ENCODE results near the gene TAS2R16.

TAS2R16 gene, protein sequence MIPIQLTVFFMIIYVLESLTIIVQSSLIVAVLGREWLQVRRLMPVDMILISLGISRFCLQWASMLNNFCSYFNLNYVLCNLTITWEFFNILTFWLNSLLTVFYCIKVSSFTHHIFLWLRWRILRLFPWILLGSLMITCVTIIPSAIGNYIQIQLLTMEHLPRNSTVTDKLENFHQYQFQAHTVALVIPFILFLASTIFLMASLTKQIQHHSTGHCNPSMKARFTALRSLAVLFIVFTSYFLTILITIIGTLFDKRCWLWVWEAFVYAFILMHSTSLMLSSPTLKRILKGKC

DNA sequence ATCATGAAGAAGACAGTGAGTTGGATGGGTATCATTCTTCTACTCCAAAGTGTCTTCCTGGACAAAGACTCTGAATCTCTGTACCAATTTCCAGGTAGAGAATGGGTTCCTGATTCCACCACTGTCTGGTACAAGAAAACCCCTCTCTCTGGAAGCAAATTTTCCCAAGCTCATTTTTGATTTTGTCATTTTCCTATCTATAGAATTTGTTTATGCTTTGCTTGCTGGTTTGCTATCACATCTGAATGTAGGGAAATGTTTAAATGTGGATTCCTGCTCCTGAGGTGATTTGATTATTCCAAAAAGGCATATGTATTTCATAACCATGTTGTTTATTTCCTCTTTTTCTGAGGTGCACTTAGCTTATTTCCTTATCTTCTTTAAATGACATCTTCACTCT is at the start of gene TAS2R16:
TAS2R16 (minus strand) TSS at position 101 of the 400 bp plus-strand sequence; CDS start at position 35, 66 bp downstream.
- H3K4me3 ChIP-seq (ENCODE audit: low read depth, low read length) = no peak within 1 kb of the TSS
- TF ChIP-seq, protein P1, sequence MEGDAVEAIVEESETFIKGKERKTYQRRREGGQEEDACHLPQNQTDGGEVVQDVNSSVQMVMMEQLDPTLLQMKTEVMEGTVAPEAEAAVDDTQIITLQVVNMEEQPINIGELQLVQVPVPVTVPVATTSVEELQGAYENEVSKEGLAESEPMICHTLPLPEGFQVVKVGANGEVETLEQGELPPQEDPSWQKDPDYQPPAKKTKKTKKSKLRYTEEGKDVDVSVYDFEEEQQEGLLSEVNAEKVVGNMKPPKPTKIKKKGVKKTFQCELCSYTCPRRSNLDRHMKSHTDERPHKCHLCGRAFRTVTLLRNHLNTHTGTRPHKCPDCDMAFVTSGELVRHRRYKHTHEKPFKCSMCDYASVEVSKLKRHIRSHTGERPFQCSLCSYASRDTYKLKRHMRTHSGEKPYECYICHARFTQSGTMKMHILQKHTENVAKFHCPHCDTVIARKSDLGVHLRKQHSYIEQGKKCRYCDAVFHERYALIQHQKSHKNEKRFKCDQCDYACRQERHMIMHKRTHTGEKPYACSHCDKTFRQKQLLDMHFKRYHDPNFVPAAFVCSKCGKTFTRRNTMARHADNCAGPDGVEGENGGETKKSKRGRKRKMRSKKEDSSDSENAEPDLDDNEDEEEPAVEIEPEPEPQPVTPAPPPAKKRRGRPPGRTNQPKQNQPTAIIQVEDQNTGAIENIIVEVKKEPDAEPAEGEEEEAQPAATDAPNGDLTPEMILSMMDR (IDR thresholded peaks at IDR 0.05; ENCODE audit: low read depth, low read length) = no peak
- H3K27me3 ChIP-seq (ENCODE audit: insufficient read depth, low read depth, severe bottlenecking) = no peaks in the 10 kb centered on the region
- DNase-seq = no peak
- H3K36me3 ChIP-seq = no peaks in the 10 kb centered on the region
- H3K27ac ChIP-seq = no peak within 1 kb of the TSS
- no peaks in the 10 kb centered on the region for H3K9me3 ChIP-seq (ENCODE audit: severe bottlenecking)

DNA sequence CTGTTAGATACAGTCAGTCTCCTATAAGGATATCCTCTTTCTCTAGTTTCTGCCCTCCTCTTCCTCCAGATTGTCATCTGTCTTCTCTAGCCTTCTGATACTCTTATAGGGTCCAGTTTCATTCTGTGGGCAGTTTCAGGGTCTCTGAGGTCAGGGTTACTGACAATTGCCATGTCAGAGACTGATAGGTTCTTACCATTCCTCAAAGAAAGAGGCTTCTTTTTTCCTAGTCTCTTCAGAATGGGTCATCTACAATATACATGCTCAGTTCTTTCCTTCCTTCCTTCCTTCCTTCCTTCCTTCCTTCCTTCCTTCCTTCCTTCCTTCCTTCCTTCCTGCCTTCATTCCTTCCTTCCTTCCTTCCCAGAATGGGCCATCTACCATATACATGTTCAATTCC is 48.1 kb upstream of the TAS2R16 start:
- H3K36me3 ChIP-seq = no peaks in the 10 kb centered on the region
- TF ChIP-seq, protein P1 (IDR thresholded peaks at IDR 0.05; ENCODE audit: low read depth, low read length) = no peak
- no peak overlapping the region for H3K27ac ChIP-seq
- no peaks in the 10 kb centered on the region for H3K27me3 ChIP-seq (ENCODE audit: insufficient read depth, low read depth, severe bottlenecking)
- H3K4me3 ChIP-seq (ENCODE audit: low read depth, low read length) = no peak overlapping the region
- no peak for DNase-seq
- H3K9me3 ChIP-seq (ENCODE audit: severe bottlenecking) = no peaks in the 10 kb centered on the region

DNA sequence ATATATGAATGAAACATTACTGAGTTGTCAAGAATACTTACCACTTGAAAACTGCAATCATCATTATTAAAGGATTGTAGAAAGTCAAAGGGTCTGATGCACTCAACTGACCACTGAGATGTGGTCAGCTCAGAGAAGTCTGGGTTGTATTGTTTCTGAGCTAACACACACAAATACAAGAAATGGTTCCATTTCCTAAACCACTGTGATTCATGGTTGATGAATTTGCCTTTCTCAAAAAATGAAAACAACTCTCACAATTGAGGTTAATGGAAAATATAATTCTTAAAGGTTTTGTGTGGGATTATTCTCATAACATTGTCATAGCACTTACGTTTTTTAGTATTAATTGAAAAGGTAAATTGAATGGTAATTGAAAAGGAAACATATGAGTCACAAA is 45.6 kb upstream of the TAS2R16 start:
- TF ChIP-seq, protein P1 (IDR thresholded peaks at IDR 0.05; ENCODE audit: low read depth, low read length) = no peak
- Histone ChIP-seq H3K9me3 (ENCODE audit: severe bottlenecking) (no peaks in the 10 kb centered on the region), H3K27ac (no peak overlapping the region), H3K27me3 (ENCODE audit: insufficient read depth, low read depth, severe bottlenecking) (no peaks in the 10 kb centered on the region), H3K36me3 (no peaks in the 10 kb centered on the region), H3K4me3 (ENCODE audit: low read depth, low read length) (no peak overlapping the region)
- no peak for DNase-seq

DNA sequence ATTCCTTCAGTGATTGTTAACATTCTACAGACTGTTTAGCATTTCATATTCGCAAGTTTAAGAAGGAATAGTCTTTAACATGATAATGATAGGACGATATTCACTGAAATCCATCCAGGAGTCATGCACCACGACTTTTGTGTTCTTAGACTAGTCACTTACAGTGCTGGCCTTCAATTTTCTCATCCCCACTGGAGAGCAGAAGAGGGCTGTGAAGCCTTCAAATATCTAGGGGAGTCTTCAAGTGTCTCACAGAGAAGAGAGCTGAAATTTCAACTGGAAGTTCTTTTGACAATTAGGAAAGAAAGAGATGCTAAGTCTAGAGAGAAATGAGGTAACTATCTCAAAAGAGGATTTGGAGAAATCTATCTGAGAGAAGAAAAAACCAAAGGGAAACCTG is 43.8 kb upstream of the TAS2R16 start:
- Histone ChIP-seq H3K27ac (no peak overlapping the region), H3K36me3 (no peaks in the 10 kb centered on the region), H3K27me3 (ENCODE audit: insufficient read depth, low read depth, severe bottlenecking) (no peaks in the 10 kb centered on the region), H3K9me3 (ENCODE audit: severe bottlenecking) (no peaks in the 10 kb centered on the region), H3K4me3 (ENCODE audit: low read depth, low read length) (no peak overlapping the region)
- no peak for DNase-seq
- TF ChIP-seq, protein P1 (IDR thresholded peaks at IDR 0.05; ENCODE audit: low read depth, low read length) = no peak

DNA sequence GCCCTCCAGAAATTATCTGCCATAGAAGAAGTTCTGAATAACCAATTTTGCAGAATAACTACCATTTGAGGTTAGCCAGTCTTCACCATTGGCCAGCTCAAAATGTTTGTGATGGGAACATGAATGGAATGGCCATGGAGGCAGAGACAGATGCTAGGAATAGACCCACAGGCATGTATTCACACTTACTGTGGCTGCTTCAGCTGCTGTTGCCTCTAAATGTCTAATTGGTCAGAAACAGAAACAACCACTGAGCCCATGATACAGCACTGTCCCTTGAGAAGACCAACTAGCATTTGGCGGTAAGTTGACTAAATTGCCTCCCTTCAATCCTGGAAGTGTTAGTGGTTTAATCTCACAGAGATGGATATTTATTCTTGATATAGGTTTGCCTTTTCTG is 38.6 kb upstream of the TAS2R16 start:
- no peaks in the 10 kb centered on the region for H3K27me3 ChIP-seq (ENCODE audit: insufficient read depth, low read depth, severe bottlenecking)
- no peak overlapping the region for H3K27ac ChIP-seq
- TF ChIP-seq, protein P1 (IDR thresholded peaks at IDR 0.05; ENCODE audit: low read depth, low read length) = no peak
- H3K36me3 ChIP-seq = no peaks in the 10 kb centered on the region
- no peak for DNase-seq
- H3K4me3 ChIP-seq (ENCODE audit: low read depth, low read length) = no peak overlapping the region
- H3K9me3 ChIP-seq (ENCODE audit: severe bottlenecking) = no peaks in the 10 kb centered on the region

DNA sequence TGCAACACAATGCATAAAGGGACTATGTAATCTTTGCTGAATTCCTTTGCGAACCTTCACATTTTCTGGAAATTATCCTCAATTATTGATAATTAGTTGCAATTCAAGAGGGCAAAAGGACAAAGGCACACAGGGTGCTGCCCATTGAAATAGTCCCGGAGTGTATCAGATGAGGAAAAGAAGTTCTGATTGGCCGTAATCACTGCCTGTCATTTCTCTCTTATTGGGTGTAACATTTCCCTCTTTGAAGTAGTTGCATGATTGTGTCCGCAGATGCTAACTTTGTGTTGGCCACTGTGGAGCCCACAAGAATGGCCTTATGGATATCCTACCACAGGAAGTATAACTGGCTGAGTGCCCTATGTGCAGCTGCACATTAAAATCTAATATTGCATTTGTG is 35.1 kb upstream of the TAS2R16 start:
- Histone ChIP-seq H3K27me3 (ENCODE audit: insufficient read depth, low read depth, severe bottlenecking) (no peaks in the 10 kb centered on the region), H3K4me3 (ENCODE audit: low read depth, low read length) (no peak overlapping the region), H3K27ac (no peak overlapping the region), H3K9me3 (ENCODE audit: severe bottlenecking) (no peaks in the 10 kb centered on the region), H3K36me3 (no peaks in the 10 kb centered on the region)
- TF ChIP-seq, protein P1 (IDR thresholded peaks at IDR 0.05; ENCODE audit: low read depth, low read length) = no peak
- DNase-seq = no peak
